ENCODE data around the gene PDE1A.

PDE1A gene
- 0.03 to 0.46 (median 0.16) reads per million in 18 experiments for total RNA-seq

GRCh38 chr2:182426918-182427240 is at the start of gene PDE1A:
Gene PDE1A, minus strand, starts transcription at chr2:182427036.
- no peak for DNase-seq

GRCh38 chr2:182473635-182474034 is 46.8 kb upstream of the PDE1A start:
- DNase-seq = no peak

DNA sequence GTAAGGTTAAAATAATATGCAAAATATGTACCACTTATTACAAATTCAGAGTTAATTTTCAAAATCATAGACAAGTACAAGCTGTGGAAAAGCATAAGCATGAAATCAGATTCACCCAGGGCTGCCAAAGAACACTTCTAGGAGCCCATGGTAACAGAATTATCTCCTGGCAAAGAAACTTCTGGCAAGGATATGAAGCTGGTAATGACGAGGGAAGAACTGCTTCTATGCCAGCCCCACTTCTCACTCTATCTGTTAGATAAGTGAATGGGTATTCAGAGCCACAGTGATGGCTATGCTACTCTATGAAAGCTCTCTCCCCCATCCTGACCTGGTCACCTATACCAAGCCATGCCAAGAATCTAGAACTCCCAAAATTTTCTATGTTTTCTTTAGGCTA is 36.9 kb upstream of the PDE1A start:
- no peak for DNase-seq

DNA sequence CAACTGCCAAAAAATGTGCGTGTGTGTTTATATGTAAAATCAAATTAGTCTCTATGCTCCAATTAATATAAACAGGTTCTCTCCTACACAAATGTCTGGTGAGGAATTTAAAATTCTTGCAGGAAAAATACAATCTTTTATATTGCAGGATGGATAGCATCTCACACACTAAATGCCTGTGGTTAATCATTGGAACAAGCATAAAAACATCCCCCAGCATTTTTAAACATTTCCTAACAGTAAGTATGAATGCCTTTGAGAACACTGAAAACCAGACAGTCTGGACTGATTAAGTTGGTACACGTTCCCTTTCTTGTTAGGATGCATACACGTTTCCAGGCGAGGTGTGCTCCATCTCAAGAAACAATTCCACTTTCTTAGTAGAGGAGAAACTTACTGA is 29.9 kb upstream of the PDE1A start:
- DNase-seq = no peak

DNA sequence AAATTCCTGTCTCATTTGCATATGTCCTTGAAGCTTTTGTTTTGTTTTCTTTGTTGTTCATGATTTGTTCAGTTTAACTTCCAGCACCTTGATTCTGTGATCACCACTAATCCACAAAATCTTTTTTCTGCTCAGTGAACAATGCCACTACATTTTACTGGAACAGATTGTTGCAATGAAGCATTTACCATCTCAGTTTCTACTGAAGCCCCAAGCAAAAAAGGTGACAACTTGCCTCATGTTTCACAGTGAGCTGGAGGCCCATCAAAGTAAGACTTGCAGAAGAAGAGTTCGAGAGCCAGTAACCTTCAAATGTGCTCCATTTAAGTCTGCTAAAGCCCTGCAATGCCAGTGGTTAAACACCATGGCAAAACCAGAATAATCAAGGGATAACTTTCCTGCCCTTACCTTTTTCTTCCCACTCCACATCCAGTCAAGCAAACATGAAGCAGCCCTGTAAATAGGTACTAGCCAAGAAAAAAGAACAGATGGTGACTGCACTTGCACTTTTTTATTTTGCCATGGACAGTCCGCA is 25.7 kb upstream of the PDE1A start:
- no peak for DNase-seq

GRCh38 chr2:182448371-182448770 is 21.5 kb upstream of the PDE1A start:
- no peak for DNase-seq

GRCh38 chr2:182447863-182448262 is 21.0 kb upstream of the PDE1A start:
- no peak for DNase-seq

DNA sequence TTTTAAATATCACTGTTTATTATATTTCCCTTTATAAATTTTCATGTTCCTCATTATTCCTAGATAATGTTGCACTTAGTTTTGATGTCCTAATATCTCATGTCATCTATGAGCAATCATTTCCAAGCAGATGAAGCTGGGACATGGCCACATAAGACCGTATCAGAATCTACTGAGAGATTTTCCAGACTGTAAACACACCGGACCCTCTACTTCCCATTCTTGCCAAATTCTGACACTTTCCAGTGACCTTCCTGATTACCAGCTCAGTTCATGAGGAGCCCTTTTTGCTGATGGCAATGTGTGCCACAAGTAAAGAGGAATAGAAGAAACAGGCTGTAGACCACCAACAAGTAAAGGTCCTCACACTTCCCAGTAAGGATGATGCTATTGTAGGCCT is 20.3 kb upstream of the PDE1A start:
- DNase-seq = no peak

- no peak for DNase-seq
Measured at GRCh38 chr2:182446087-182446486, 19.3 kb upstream of the PDE1A start.

GRCh38 chr2:182445391-182445965 is 18.6 kb upstream of the PDE1A start:
- no peak for DNase-seq

GRCh38 chr2:182444806-182445205 is 18.0 kb upstream of the PDE1A start:
- no peak for DNase-seq

DNA sequence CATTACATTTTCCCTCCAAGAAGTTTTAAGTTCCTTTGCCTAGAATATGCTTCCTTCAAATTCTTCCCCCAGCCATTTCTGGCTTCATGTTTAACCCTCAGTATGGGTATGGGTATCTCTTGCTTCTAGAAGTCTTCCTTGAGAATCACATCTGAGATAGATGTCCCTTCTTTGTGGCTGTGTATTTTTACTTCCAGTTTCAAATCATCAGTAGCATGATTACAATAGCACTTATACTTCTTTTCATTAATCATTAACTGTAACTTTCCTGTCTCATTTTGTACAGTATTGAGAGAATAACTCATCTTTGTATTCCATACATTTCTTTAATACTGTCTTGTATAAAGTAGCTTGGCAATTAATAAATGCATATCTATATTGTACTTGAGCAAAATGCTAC is 17.3 kb upstream of the PDE1A start:
- no peak for DNase-seq

DNA sequence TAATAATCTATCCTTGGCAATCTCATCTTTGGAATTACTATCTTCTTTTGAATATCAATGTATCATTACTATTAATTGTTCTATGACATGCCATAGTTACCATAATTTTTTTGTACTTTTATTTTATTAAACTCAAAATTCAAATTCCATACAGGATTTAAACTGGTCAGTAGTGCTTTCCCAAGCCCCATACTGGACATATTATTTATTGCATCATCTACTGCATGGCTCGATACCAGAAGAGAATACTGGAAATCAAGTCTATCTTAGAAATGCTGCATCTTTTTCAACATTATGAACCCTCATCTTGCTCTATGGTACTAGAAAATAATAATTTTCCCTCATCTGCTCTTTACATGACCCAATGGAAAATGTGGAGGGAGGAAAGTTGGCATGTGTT is 9.4 kb upstream of the PDE1A start:
- no peak for DNase-seq

DNA sequence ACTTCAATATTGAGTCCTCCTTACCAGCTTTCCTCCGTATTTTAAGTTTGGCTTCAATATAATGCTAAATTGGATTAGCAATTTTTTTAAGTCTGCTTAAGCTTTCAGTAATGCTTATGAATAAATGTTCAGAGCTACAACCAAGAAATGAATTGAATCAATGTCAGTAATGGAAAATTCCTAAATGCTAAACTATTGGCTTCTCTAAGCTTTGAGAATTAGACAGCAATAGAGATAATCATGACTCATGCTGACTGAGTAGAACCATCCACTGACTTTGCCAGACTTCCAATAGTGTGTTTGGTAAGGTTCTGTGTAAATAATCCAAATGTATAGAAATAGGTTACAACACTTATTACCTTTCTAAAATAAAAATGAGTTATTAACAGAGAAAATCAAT is 8.9 kb upstream of the PDE1A start:
- no peak for DNase-seq

- DNase-seq = no peak
Measured at GRCh38 chr2:182432051-182432450, 5.2 kb upstream of the PDE1A start.

DNA sequence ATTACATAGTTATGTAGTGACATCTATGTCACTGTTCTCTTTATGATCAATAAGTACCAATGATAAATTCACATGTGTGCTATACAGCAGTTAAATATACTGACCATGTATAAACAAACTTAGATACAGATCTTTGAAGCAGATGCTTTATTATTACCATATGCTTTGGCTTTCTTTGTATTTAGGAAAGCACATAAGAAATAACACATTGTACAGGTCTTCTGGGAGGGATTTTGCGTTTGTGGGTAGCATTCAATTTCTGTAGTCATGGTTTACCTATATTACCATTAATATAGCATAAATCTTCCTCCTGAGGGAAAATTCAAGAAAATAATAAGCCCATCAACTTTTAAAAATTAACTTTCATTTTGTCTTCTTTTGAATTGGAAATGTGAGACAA is 1.6 kb upstream of the PDE1A start:
- no peak for DNase-seq

GRCh38 chr2:182426082-182426917 is 536 bp downstream of the PDE1A start:
- no peak for DNase-seq

- no peak for DNase-seq
Measured at GRCh38 chr2:182422864-182423263, 4.0 kb downstream of the PDE1A start.

DNA sequence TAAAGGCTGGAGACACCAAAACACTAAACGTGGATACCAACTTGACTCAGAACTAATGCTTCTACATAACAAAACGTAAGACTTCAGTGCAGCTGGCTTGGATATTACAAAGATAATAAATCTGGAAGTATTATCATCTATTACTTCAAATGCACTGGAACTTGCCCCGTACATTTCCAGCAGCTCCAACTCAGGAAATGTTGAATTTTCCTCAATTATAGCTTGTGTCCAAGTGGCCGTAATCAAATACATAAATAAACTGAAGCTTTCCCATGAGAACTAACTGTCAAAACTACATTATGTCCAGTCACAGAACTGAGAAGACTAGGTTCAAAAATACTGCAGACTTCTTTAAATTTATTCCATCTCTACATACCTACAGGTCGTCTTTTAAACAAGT is 6.2 kb downstream of the PDE1A start:
- DNase-seq = no peak

DNA sequence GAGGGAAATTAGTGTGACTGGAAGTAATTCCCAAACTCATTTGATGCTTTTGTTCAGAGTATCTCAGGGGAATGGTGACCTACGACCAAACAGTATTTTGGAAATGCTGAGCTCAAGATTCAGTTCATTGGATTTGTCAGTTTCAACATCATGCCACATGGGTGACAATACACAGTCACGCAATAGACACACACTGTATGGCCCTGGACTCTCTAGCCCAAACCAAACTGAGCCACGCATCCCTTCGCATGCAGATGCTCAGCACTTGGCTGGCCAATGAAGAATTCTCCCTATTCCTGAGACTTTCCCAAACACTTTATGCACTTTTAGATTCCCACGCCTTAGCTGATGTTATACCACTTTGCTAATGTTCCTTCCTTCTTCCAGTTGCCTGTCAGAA is 10.0 kb downstream of the PDE1A start:
- no peak for DNase-seq

DNA sequence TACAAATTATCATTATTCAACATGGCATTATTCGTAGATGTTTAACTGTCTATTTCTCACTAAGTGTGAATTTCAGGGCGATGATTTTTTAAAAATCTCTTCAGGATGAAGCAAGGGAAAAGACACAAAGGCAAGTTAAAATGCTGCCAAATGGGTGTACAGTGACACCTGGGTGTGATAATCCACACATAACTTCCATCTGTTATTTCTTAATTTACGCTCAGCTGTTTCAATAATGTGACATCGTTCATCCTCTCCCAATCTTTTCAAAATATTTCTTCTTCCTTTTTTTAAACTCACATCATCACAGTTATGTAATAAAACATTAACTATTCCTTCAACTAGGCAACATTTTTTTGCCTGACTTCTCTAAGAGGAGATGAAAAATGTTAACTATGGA is 10.6 kb downstream of the PDE1A start:
- DNase-seq = no peak

DNA sequence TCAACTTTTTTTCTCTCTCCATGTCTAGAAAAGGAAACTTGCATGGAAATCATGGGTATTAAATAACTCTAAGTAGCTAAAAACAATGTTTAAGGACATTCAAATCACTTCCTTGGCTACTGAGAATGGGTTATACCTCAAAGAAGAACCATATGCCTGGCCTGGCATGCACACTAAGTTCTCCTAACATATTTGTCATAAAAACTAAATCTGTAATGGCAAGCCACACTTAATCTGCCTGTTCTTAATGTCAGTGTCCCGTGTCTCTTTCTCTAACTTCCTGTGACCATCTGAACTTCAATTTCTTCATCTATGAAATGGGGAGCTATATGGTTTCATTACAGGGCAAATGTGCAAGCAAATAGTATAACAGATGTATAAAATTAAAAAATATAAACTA is 11.1 kb downstream of the PDE1A start:
- no peak for DNase-seq

DNA sequence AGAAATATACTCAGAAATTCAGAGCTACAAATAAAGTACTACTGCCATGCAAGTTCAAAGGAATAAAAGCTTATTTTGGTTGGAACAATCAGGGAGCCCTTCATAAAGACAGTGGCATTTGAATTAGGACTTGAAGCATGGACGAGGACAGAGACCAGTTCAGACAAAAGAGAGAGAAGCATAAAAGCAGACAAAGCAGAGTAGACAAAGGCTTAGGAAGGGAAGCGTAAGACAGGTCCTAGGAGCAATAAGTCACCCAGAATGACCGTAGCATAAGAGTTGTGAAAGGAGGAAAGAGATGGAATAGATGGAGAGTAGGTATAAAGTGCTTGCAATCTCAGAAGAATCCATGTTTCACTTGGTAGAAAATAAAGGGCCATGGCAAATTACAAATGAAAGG is 14.0 kb downstream of the PDE1A start:
- DNase-seq = no peak

- no peak for DNase-seq
Measured at GRCh38 chr2:182410120-182410519, 16.7 kb downstream of the PDE1A start.

DNA sequence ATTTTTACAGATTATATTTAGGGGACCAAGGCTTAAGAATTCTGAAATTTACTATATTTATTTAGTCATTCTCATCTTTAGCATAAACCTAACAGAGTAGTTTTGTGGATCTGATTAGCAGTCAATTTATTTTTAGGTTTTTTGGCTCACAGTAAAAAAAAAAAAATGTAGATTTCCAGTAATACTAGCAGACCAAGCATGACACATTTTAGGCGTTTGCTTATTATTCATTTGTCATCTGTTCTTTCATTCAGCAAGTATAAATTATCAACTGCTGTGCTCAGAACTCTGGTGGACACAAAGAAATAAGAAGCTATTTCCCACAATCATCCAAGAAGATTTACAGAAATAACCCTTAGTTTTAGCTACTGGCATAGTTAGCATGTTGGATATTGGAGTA is 20.6 kb downstream of the PDE1A start:
- no peak for DNase-seq
